GM12864 (cell line): ENCODE data around the gene SLC16A8.

ENCODE experiments used
- DNase-seq: peaks from one replicate; pipeline ENCODE4 v3.0.0-alpha.2; 2011; ENCODE audit warnings: low read depth
- H3K4me3 ChIP-seq: 2 replicates; pipeline ENCODE4 v1.5.1; 2011; ENCODE audit warnings: mild to moderate bottlenecking, low read depth, low read length, control low read depth
- CTCF ChIP-seq: IDR thresholded peaks from 2 replicates; pipeline ENCODE4 v1.5.1; 2011; ENCODE audit warnings: low read depth, mild to moderate bottlenecking, moderate library complexity, low read length, control low read depth, inconsistent platforms; ENCODE audit errors: missing control alignments

The SLC16A8 gene

GRCh38 chr22:38097058-38097457, 13.1 kb upstream of the SLC16A8 start:
- TF ChIP-seq CTCF = no peak
- H3K4me3 ChIP-seq = no peak overlapping the region
- DNase-seq = no peak

- DNase-seq = no peak
- no peak overlapping the region for H3K4me3 ChIP-seq
- TF ChIP-seq CTCF = no peak
Measured at GRCh38 chr22:38089474-38089851, 5.5 kb upstream of the SLC16A8 start.

GRCh38 chr22:38088629-38089473, 4.9 kb upstream of the SLC16A8 start:
- no peak for DNase-seq
- TF ChIP-seq CTCF = no peak
- H3K4me3 ChIP-seq = no peak overlapping the region

- no peak overlapping the region for H3K4me3 ChIP-seq
- DNase-seq = no peak
- TF ChIP-seq CTCF = no peak
Measured at GRCh38 chr22:38087855-38088254, 3.9 kb upstream of the SLC16A8 start.

- no peak for TF ChIP-seq CTCF
- DNase-seq = no peak
- no peak overlapping the region for H3K4me3 ChIP-seq
Measured at GRCh38 chr22:38086942-38087341, 3.0 kb upstream of the SLC16A8 start.

- no peak for TF ChIP-seq CTCF
- no peak for DNase-seq
- no peak overlapping the region for H3K4me3 ChIP-seq
Measured at GRCh38 chr22:38086001-38086845, 2.2 kb upstream of the SLC16A8 start.
